HCT116 (cell line): ENCODE measurements around the gene SLC19A3. TPM values are rescaled to one million over a fixed set of nuclear protein-coding genes. Genes with fewer than 3 reads are reported as not detected.

Experiments
- ATAC-seq: fragments of 200-7000 bp; cut with Tn5 transposase; 2 replicates; pipeline ENCODE4 v1.9.1; 2020; ENCODE audit warnings: mild to moderate bottlenecking, moderate library complexity
- BruUV-seq: library from RNA; stranded (reverse); fragments of 400-500 nt; replicated peaks from 2 replicates; lab custom pipeline; 2021; lab: Mats Ljungman, UMichigan
- CTCF ChIA-PET: fragments of 300-600 bp; sonication (Branson Sonifier 250); formaldehyde crosslinking; loops from one replicate; lab custom pipeline; 2021; ENCODE audit warnings: antibody characterized with exemption; lab: Charles Lee
- POLR2A ChIA-PET: fragments of 300-600, 350-600 bp; sonication (Branson Sonifier 250); formaldehyde crosslinking; loops from one replicate; lab custom pipeline; 2021; ENCODE audit warnings: antibody characterized with exemption; lab: Charles Lee
- RAD21 ChIA-PET, 2 experiments: fragments of 300-600 bp; sonication (Branson Sonifier 250); formaldehyde crosslinking; loops; one replicate each; lab custom pipeline; 2023; ENCODE audit warnings: low total read pairs in 2 of 2; ENCODE audit not compliant: uncharacterized antibody in 2 of 2, unreplicated experiment in 2 of 2, low non-redundant PET in 1 of 2; lab: Charles Lee
- DNase-seq: peaks from one replicate; pipeline ENCODE4 v3.0.0-alpha.2; 2010; ENCODE audit warnings: low read depth, low spot score
- H2AFZ ChIP-seq: fragments of 200-600 bp; shearing (Covaris generic), sonication (generic); 2 replicates; pipeline ENCODE4 v1.6.1; 2017; ENCODE audit warnings: low read depth, mixed run types, mixed read lengths, antibody characterized with exemption, low read length; ENCODE audit not compliant: poor library complexity, severe bottlenecking
- H3K27ac ChIP-seq: 2 replicates; pipeline ENCODE4 v1.5.1; 2012; ENCODE audit warnings: low read depth, low read length
- H3K27me3 ChIP-seq: fragments of 200-600 bp; sonication (generic); 2 replicates; pipeline ENCODE4 v1.6.1; 2016; ENCODE audit warnings: mixed run types, low read length, mixed read lengths; ENCODE audit not compliant: insufficient read depth
- H3K36me3 ChIP-seq, 2 experiments: fragments of 200-500 bp in 1 of 2; fragments of 200-600 bp in 1 of 2; sonication (Bioruptor generic) in 1 of 2; sonication (generic) in 1 of 2; 2 replicates each; pipeline versions ENCODE4 v1.5.1 to v1.6.1; 2014 to 2016; ENCODE audit warnings: low read length in 2 of 2, inconsistent platforms in 1 of 2, mixed read lengths in 1 of 2, mixed run types in 1 of 2; ENCODE audit not compliant: insufficient read depth in 2 of 2, control insufficient read depth in 1 of 2
- H3K4me1 ChIP-seq, 2 experiments: fragments of 200-600 bp in 1 of 2; sonication (generic) in 1 of 2; 2 replicates each; pipeline versions ENCODE4 v1.5.1 to v1.6.1; 2012 to 2017; ENCODE audit warnings: low read length in 2 of 2, inconsistent platforms in 1 of 2, mild to moderate bottlenecking in 1 of 2, mixed read lengths in 1 of 2, mixed run types in 1 of 2, moderate library complexity in 1 of 2; ENCODE audit not compliant: insufficient read depth in 2 of 2, control insufficient read depth in 1 of 2
- H3K4me2 ChIP-seq: fragments of 200-600 bp; sonication (generic); 2 replicates; pipeline ENCODE4 v1.6.1; 2017; ENCODE audit warnings: mixed run types, low read length, mixed read lengths
- H3K4me3 ChIP-seq, 2 experiments: fragments of 200-600 bp in 1 of 2; sonication (generic) in 1 of 2; replicated peaks in 1 of 2; 2 replicates each; pipeline ENCODE4 v1.5.1; 2011 to 2016; ENCODE audit warnings: low read length in 2 of 2, control low read depth in 1 of 2, low read depth in 1 of 2, mild to moderate bottlenecking in 1 of 2, mixed read lengths in 1 of 2, mixed run types in 1 of 2
- H3K79me2 ChIP-seq: fragments of 200-600 bp; sonication (generic); 2 replicates; pipeline ENCODE4 v1.6.1; 2017; ENCODE audit warnings: mild to moderate bottlenecking, mixed run types, low read length, moderate library complexity, mixed read lengths; ENCODE audit not compliant: insufficient read depth
- H3K9ac ChIP-seq: fragments of 200-600 bp; sonication (generic); 2 replicates; pipeline ENCODE4 v1.6.1; 2016; ENCODE audit warnings: low read length, mixed read lengths
- H3K9me2 ChIP-seq: fragments of 200-600 bp; sonication (generic), shearing (Covaris generic); 2 replicates; pipeline ENCODE4 v1.6.1; 2017; ENCODE audit warnings: mixed run types, mild to moderate bottlenecking, moderate library complexity; ENCODE audit not compliant: insufficient read depth
- H3K9me3 ChIP-seq, 2 experiments: fragments of 200-500 bp in 1 of 2; fragments of 200-600 bp in 1 of 2; sonication (Bioruptor generic) in 1 of 2; sonication (generic) in 1 of 2; 2 replicates each; pipeline ENCODE4 v1.6.1; 2014 to 2017; ENCODE audit warnings: low read length in 2 of 2, mixed read lengths in 2 of 2, inconsistent platforms in 1 of 2, low read depth in 1 of 2, mild to moderate bottlenecking in 1 of 2, mixed run types in 1 of 2, moderate library complexity in 1 of 2; ENCODE audit not compliant: control insufficient read depth in 1 of 2, insufficient read depth in 1 of 2
- H4K20me1 ChIP-seq: fragments of 200-600 bp; sonication (generic), shearing (Covaris generic); 2 replicates; pipeline ENCODE4 v1.6.1; 2017; ENCODE audit warnings: mixed run types, mild to moderate bottlenecking, moderate library complexity; ENCODE audit not compliant: insufficient read depth
- ATF3 ChIP-seq: IDR thresholded peaks from 2 replicates; pipeline ENCODE4 v1.6.1; 2012
- CBX3 ChIP-seq: IDR thresholded peaks from 2 replicates; pipeline ENCODE4 v1.6.1; 2012; ENCODE audit warnings: low read depth
- CEBPB ChIP-seq: IDR thresholded peaks from 2 replicates; pipeline ENCODE4 v1.6.1; 2012; ENCODE audit warnings: low read depth
- CTCF ChIP-seq, 3 experiments: fragments of 200-600 bp in 1 of 3; sonication (generic) in 1 of 3; IDR thresholded peaks in 2 of 3; conservative IDR thresholded peaks in 1 of 3; 2 replicates each; pipeline ENCODE4 v1.5.1; 2012 to 2017; ENCODE audit warnings: low read depth in 2 of 3, low read length in 2 of 3, antibody characterized with exemption in 1 of 3, borderline replicate concordance in 1 of 3, control low read depth in 1 of 3, mild to moderate bottlenecking in 1 of 3, mixed read lengths in 1 of 3, mixed run types in 1 of 3, moderate library complexity in 1 of 3; ENCODE audit not compliant: insufficient read depth in 1 of 3
- ELF1 ChIP-seq: IDR thresholded peaks from 2 replicates; pipeline ENCODE4 v1.6.1; 2012; ENCODE audit warnings: low read depth, borderline replicate concordance
- EZH2 ChIP-seq: fragments of 200-600 bp; sonication (generic); IDR thresholded peaks from 2 replicates; pipeline ENCODE4 v1.6.1; 2017; ENCODE audit warnings: antibody characterized with exemption, mixed run types
- EZH2phosphoT487 ChIP-seq: fragments of 200-600 bp; IDR thresholded peaks from 2 replicates; pipeline ENCODE4 v1.6.1; 2018; ENCODE audit warnings: antibody characterized with exemption, borderline replicate concordance
- FOSL1 ChIP-seq: IDR thresholded peaks from 2 replicates; pipeline ENCODE4 v1.6.1; 2012; ENCODE audit warnings: low read depth
- JUND ChIP-seq: IDR thresholded peaks from 2 replicates; pipeline ENCODE4 v1.6.1; 2012
- POLR2A ChIP-seq: IDR thresholded peaks from 2 replicates; pipeline ENCODE4 v1.7.0; 2011; ENCODE audit warnings: borderline replicate concordance; ENCODE audit not compliant: insufficient read depth, insufficient read length; ENCODE audit errors: extremely low read depth
- POLR2AphosphoS5 ChIP-seq: IDR thresholded peaks from 2 replicates; pipeline ENCODE4 v1.6.1; 2011; ENCODE audit warnings: mild to moderate bottlenecking, low read depth, low read length, moderate library complexity
- RAD21 ChIP-seq: IDR thresholded peaks from 2 replicates; pipeline ENCODE4 v1.6.1; 2012; ENCODE audit warnings: low read depth, mild to moderate bottlenecking
- SIN3A ChIP-seq: IDR thresholded peaks from 2 replicates; pipeline ENCODE4 v1.6.1; 2012; ENCODE audit warnings: low read depth
- YY1 ChIP-seq: IDR thresholded peaks from 2 replicates; pipeline ENCODE4 v1.6.1; 2011; ENCODE audit warnings: low read length, low read depth, moderate library complexity, mild to moderate bottlenecking; ENCODE audit not compliant: insufficient replicate concordance; ENCODE audit errors: extremely low read depth
- intact Hi-C: fragments of 100-400 bp; cut with micrococcal nuclease; formaldehyde crosslinking; loops from 2 replicates; pipeline ENCODE4 v1.10.0; 2022
- total RNA-seq: library from RNA; stranded (reverse); gene quantifications from one replicate; pipeline ENCODE4 v1.2.1, GENCODE V29; 2021; ENCODE audit not compliant: unreplicated experiment
- TF ChIP-seq, protein P1 (sequence below): IDR thresholded peaks from 2 replicates; pipeline ENCODE4 v1.6.1; 2012; ENCODE audit warnings: low read depth
- TF ChIP-seq, protein P2 (sequence below): IDR thresholded peaks from 2 replicates; pipeline ENCODE4 v1.6.1; 2011; ENCODE audit warnings: mild to moderate bottlenecking, low read length, moderate library complexity; ENCODE audit not compliant: insufficient replicate concordance; ENCODE audit errors: extremely low read depth

Gene SLC19A3
- total RNA-seq, 1 experiment from 2014 or later: not detected

GRCh38 chr2:227720680-227721079, 2.9 kb upstream of the SLC19A3 start:
- no peak for ATAC-seq
- CTCF ChIA-PET: no interaction called here
- POLR2A ChIA-PET: no interaction called here

More at GRCh38 chr2:227720680-227721079, 2.9 kb upstream of the SLC19A3 start:
- Histone ChIP-seq H3K27ac (no peak overlapping the region), H2AFZ (no peak overlapping the region), H3K4me2 (no peak overlapping the region), H3K79me2 (no peaks in the 10 kb centered on the region), H3K9ac (no peak overlapping the region), H3K9me3 (no peaks in the 10 kb centered on the region), H3K4me3 (no peak overlapping the region), H3K9me2 (no peaks in the 10 kb centered on the region), H3K4me1 (no peaks in the 10 kb centered on the region), H3K36me3 (no peaks in the 10 kb centered on the region), H4K20me1 (no peaks in the 10 kb centered on the region), H3K27me3 (no peaks in the 10 kb centered on the region)
- TF ChIP-seq YY1 (no peak), FOSL1 (no peak), CBX3 (no peak), CTCF (IDR thresholded peaks at IDR 0.05 in 2 of 3, conservative IDR thresholded peaks at IDR 0.05 in 1 of 3; ENCODE audit: borderline replicate concordance in 1 of 3, insufficient read depth in 1 of 3, low read depth in 2 of 3, low read length in 2 of 3) (no peak), ATF3 (no peak), CEBPB (no peak), POLR2A (no peak), POLR2AphosphoS5 (no peak), EZH2 (no peak), EZH2phosphoT487 (no peak), SIN3A (no peak), RAD21 (no peak), JUND (no peak), ELF1 (no peak)
- TF ChIP-seq, protein P1, sequence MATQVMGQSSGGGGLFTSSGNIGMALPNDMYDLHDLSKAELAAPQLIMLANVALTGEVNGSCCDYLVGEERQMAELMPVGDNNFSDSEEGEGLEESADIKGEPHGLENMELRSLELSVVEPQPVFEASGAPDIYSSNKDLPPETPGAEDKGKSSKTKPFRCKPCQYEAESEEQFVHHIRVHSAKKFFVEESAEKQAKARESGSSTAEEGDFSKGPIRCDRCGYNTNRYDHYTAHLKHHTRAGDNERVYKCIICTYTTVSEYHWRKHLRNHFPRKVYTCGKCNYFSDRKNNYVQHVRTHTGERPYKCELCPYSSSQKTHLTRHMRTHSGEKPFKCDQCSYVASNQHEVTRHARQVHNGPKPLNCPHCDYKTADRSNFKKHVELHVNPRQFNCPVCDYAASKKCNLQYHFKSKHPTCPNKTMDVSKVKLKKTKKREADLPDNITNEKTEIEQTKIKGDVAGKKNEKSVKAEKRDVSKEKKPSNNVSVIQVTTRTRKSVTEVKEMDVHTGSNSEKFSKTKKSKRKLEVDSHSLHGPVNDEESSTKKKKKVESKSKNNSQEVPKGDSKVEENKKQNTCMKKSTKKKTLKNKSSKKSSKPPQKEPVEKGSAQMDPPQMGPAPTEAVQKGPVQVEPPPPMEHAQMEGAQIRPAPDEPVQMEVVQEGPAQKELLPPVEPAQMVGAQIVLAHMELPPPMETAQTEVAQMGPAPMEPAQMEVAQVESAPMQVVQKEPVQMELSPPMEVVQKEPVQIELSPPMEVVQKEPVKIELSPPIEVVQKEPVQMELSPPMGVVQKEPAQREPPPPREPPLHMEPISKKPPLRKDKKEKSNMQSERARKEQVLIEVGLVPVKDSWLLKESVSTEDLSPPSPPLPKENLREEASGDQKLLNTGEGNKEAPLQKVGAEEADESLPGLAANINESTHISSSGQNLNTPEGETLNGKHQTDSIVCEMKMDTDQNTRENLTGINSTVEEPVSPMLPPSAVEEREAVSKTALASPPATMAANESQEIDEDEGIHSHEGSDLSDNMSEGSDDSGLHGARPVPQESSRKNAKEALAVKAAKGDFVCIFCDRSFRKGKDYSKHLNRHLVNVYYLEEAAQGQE: no peak
- TF ChIP-seq, protein P2, sequence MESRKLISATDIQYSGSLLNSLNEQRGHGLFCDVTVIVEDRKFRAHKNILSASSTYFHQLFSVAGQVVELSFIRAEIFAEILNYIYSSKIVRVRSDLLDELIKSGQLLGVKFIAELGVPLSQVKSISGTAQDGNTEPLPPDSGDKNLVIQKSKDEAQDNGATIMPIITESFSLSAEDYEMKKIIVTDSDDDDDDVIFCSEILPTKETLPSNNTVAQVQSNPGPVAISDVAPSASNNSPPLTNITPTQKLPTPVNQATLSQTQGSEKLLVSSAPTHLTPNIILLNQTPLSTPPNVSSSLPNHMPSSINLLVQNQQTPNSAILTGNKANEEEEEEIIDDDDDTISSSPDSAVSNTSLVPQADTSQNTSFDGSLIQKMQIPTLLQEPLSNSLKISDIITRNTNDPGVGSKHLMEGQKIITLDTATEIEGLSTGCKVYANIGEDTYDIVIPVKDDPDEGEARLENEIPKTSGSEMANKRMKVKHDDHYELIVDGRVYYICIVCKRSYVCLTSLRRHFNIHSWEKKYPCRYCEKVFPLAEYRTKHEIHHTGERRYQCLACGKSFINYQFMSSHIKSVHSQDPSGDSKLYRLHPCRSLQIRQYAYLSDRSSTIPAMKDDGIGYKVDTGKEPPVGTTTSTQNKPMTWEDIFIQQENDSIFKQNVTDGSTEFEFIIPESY: no peak
- intact Hi-C loops: no loop called here
- no TSS peak for BruUV-seq
- no peak for DNase-seq
- RAD21 ChIA-PET: no interaction called here
